ENCODE measurements around the gene ADGRA3. TPM values are rescaled to one million over a fixed set of nuclear protein-coding genes. Genes with fewer than 3 reads are reported as not detected.

Gene ADGRA3
- total and polyA plus RNA-seq, 2 donors (not counting 3 experiments of a cell fraction or from before 2014, with no cell fraction given), result 17.2 to 36.2 TPM

- no peaks in the 10 kb centered on the region for H3K27me3 ChIP-seq (ENCODE audit: control insufficient read depth in 2 of 2, insufficient read depth in 2 of 2, low read length in 2 of 2)
- DNase-seq (ENCODE audit: low read depth, low spot score) (no peak), FAIRE-seq (no peak)
- intact Hi-C loops (cut with micrococcal nuclease) (loop anchor here (10.0 kb wide), 1 partner anchor 2001 kb away; no protein-coding TSS in a partner anchor), dilution Hi-C loops (cut with MboI; ENCODE audit: extremely low pct_ligation_motif_present, low sequenced_read_pairs) (no loop called here)
- no peak for TF ChIP-seq MYC (IDR thresholded peaks at IDR 0.05; ENCODE audit: low read depth, low read length)
- no peak for TF ChIP-seq JUN (IDR thresholded peaks at IDR 0.05; ENCODE audit: borderline replicate concordance, insufficient read depth, insufficient read length, low read depth)
- TF ChIP-seq EZH2 (IDR thresholded peaks at IDR 0.05; ENCODE audit: borderline replicate concordance, low read depth, low read length, severe bottlenecking), result no peak
- no peak for TF ChIP-seq FOS (IDR thresholded peaks at IDR 0.05; ENCODE audit: borderline replicate concordance, insufficient read depth, low read length)
- no peak for TF ChIP-seq CTCF (IDR thresholded peaks at IDR 0.05; ENCODE audit: extremely low read depth in 1 of 2, insufficient read depth in 1 of 2, low read depth in 1 of 2, low read length in 2 of 2)
- no peak for TF ChIP-seq GATA2 (IDR thresholded peaks at IDR 0.05; ENCODE audit: insufficient read depth, insufficient read length, low read depth, low read length)
- TF ChIP-seq MAX (IDR thresholded peaks at IDR 0.05; ENCODE audit: insufficient read depth, insufficient read length), result no peak
- TF ChIP-seq POLR2AphosphoS5 (IDR thresholded peaks at IDR 0.05; ENCODE audit: insufficient read depth, low read depth, low read length), result no peak
- no peak for TF ChIP-seq POLR2A (IDR thresholded peaks at IDR 0.05; ENCODE audit: low read depth, low read length)
- H3K4me3 ChIP-seq (replicated peaks in 1 of 3; ENCODE audit: insufficient read depth in 1 of 3, low read depth in 1 of 3, low read length in 3 of 3), result no peak overlapping the region
- H4K20me1 ChIP-seq (replicated peaks; ENCODE audit: control insufficient read depth, extremely low read depth, insufficient read depth, low read length), result no peaks in the 10 kb centered on the region
- CTCF ChIA-PET, result interaction anchor here (1.5 to 2.3 kb wide), 2 partner anchors 194 to 624 kb away, joined by 4 to 11 read pairs; no protein-coding TSS in a partner anchor
- H3K4me2 ChIP-seq (ENCODE audit: insufficient read depth, low read length), result no peak overlapping the region
- no TSS peak for BruUV-seq (replicated peaks)
- no peak overlapping the region for H3K9ac ChIP-seq (replicated peaks; ENCODE audit: extremely low read depth, insufficient read depth, low read length)
- peaks cover 0 to under 1% of the 10 kb centered on the region in 2 experiments for H3K36me3 ChIP-seq (ENCODE audit: control insufficient read depth in 2 of 2, extremely low read depth in 1 of 2, insufficient read depth in 2 of 2, low read length in 2 of 2)
- no peaks in the 10 kb centered on the region for H3K79me2 ChIP-seq (ENCODE audit: control insufficient read depth, insufficient read depth, low read length)
- H3K4me1 ChIP-seq (ENCODE audit: control insufficient read depth, extremely low read depth, insufficient read depth, low read length), result peaks cover 12% of the 10 kb centered on the region
- H3K9me3 ChIP-seq (replicated peaks; ENCODE audit: control insufficient read depth, insufficient read depth, low read length), result no peaks in the 10 kb centered on the region
- POLR2A ChIA-PET, result no interaction called here
- no peak overlapping the region for H3K27ac ChIP-seq (ENCODE audit: insufficient read depth, low read depth, low read length)
- no peaks in the 10 kb centered on the region for H3K9me1 ChIP-seq (replicated peaks; ENCODE audit: control insufficient read depth, extremely low read depth, insufficient read depth, low read length)
- H2AFZ ChIP-seq (ENCODE audit: low read depth, low read length), result no peak overlapping the region
Measured at GRCh38 chr4:22413471-22413870, 102.4 kb downstream of the ADGRA3 start.

Measured in endothelial cell of umbilical vein (primary cell).